K562 (cell line): ENCODE results near the gene EYA3. TPM values are rescaled to one million over a fixed set of nuclear protein-coding genes. Genes with fewer than 3 reads are reported as not detected.
A peak's percentile ranks its signal among the peaks of the same experiment; 100 is the strongest.

Experiments used
- ATAC-seq: fragments of 200-7000 bp; cut with Tn5 transposase; 3 replicates; pipeline ENCODE4 v1.9.1; 2020; ENCODE audit warnings: moderate library complexity
- BruUV-seq: library from RNA; stranded (reverse); fragments of 400-500 nt; replicated peaks from 2 replicates; lab custom pipeline; 2021; lab: Mats Ljungman, UMichigan
- CTCF ChIA-PET: fragments of 300-600 bp; formaldehyde crosslinking; extraction: SDS; loops from one replicate; lab custom pipeline; 2021; ENCODE audit warnings: low intra/inter-chr PET ratio; lab: Yijun Ruan, JAX
- POLR2A ChIA-PET: fragments of 300-600, 350-650 bp; sonication (Branson Sonifier 250); formaldehyde crosslinking; extraction: SDS; loops from one replicate; lab custom pipeline; 2021; ENCODE audit warnings: antibody characterized with exemption, inconsistent platforms; lab: Yijun Ruan, JAX
- DNase-seq, 4 experiments: peaks; one replicate each; pipeline versions ENCODE4 v3.0.0 to v3.0.0-alpha.2; 2011 to 2018; ENCODE audit warnings: low spot score in 3 of 4, mixed read lengths in 3 of 4; ENCODE audit errors: extremely low read depth in 1 of 4
- FAIRE-seq: peaks from 2 replicates; lab custom pipeline; 2011; peaks lifted over from hg19 to GRCh38; lab: Jason Lieb, UNC
- H2AFZ ChIP-seq: 2 replicates; pipeline ENCODE4 v1.6.0; 2011; ENCODE audit warnings: low read depth, low read length, control low read depth, inconsistent platforms
- H3K27ac ChIP-seq: fragments of 200-600 bp; 3 replicates; pipeline ENCODE4 v1.8.0; 2011; ENCODE audit warnings: low read depth, mild to moderate bottlenecking, control low read depth, inconsistent platforms, low read length, moderate library complexity, mixed read lengths; ENCODE audit errors: extremely low read depth
- H3K27me3 ChIP-seq, 2 experiments: fragments of 300-600 bp in 1 of 2; 2 replicates in 1 of 2; 3 replicates in 1 of 2; pipeline versions ENCODE4 v1.6.0 to v1.8.0; 2011; ENCODE audit warnings: inconsistent platforms in 2 of 2, low read length in 2 of 2, mild to moderate bottlenecking in 1 of 2, mixed read lengths in 1 of 2, moderate library complexity in 1 of 2; ENCODE audit not compliant: control insufficient read depth in 2 of 2, insufficient read depth in 2 of 2
- H3K36me3 ChIP-seq: fragments of 300-600 bp; 3 replicates; pipeline ENCODE4 v1.8.0; 2011; ENCODE audit warnings: mild to moderate bottlenecking, low read length, inconsistent platforms; ENCODE audit not compliant: control insufficient read depth, insufficient read depth
- H3K4me1 ChIP-seq, 2 experiments: fragments of 200-600 bp in 1 of 2; replicated peaks in 1 of 2; 2 replicates in 1 of 2; 3 replicates in 1 of 2; pipeline versions ENCODE4 v1.5.1 to v1.8.0; 2011; ENCODE audit warnings: inconsistent platforms in 2 of 2, low read length in 2 of 2, mild to moderate bottlenecking in 1 of 2, mixed read lengths in 1 of 2, moderate library complexity in 1 of 2; ENCODE audit not compliant: control insufficient read depth in 2 of 2, insufficient read depth in 2 of 2
- H3K4me2 ChIP-seq: 2 replicates; pipeline ENCODE4 v1.6.1; 2011; ENCODE audit warnings: low read length, control low read depth, inconsistent platforms, mixed read lengths; ENCODE audit not compliant: insufficient read depth
- H3K4me3 ChIP-seq: fragments of 200-600 bp; sonication (generic), shearing (Covaris generic); 2 replicates; pipeline ENCODE4 v1.5.1; 2016; ENCODE audit warnings: control low read depth, inconsistent platforms
- H3K79me2 ChIP-seq: fragments of 200-600 bp; 3 replicates; pipeline ENCODE4 v1.8.0; 2011; ENCODE audit warnings: low read length, inconsistent platforms; ENCODE audit not compliant: control insufficient read depth, insufficient read depth
- H3K9ac ChIP-seq, 2 experiments: 2 replicates each; pipeline versions ENCODE4 v1.6.0 to v1.6.1; 2011; ENCODE audit warnings: low read depth in 2 of 2, low read length in 2 of 2, control low read depth in 1 of 2, inconsistent platforms in 1 of 2, mild to moderate bottlenecking in 1 of 2, mixed read lengths in 1 of 2; ENCODE audit not compliant: insufficient read depth in 1 of 2
- H3K9me1 ChIP-seq: one replicate; pipeline ENCODE4 v1.6.0; 2011; ENCODE audit warnings: inconsistent platforms, mild to moderate bottlenecking, low read length, moderate library complexity; ENCODE audit not compliant: control insufficient read depth, insufficient read depth
- H3K9me3 ChIP-seq: replicated peaks from 2 replicates; pipeline ENCODE4 v1.5.1; 2011; ENCODE audit warnings: low read depth, low read length, inconsistent platforms; ENCODE audit not compliant: control insufficient read depth, insufficient read depth
- H4K20me1 ChIP-seq: replicated peaks from 2 replicates; pipeline ENCODE4 v1.6.1; 2011; ENCODE audit warnings: low read length, inconsistent platforms, mixed read lengths; ENCODE audit not compliant: control insufficient read depth, insufficient read depth
- CC2D1A ChIP-seq: fragments of 450-650 bp; IDR thresholded peaks from 2 replicates; pipeline ENCODE4 v1.6.1; 2017; ENCODE audit warnings: mild to moderate bottlenecking
- ETV6 ChIP-seq, 3 experiments: fragments of 150-350 bp in 1 of 3; sonication (generic) in 1 of 3; formaldehyde crosslinking in 1 of 3; IDR thresholded peaks; 2 replicates each; pipeline versions ENCODE4 v1.6.1 to v1.8.0; 2014 to 2022; ENCODE audit warnings: borderline replicate concordance in 2 of 3, low read depth in 2 of 3, antibody characterized with exemption in 1 of 3, low read length in 1 of 3, mild to moderate bottlenecking in 1 of 3, missing genetic modification reagents in 1 of 3
- EZH2 ChIP-seq: IDR thresholded peaks from 2 replicates; pipeline ENCODE4 v1.6.1; 2012; ENCODE audit warnings: low read depth, mild to moderate bottlenecking, inconsistent platforms, low read length, borderline replicate concordance
- FOXA1 ChIP-seq: fragments of 450-650 bp; IDR thresholded peaks from 2 replicates; pipeline ENCODE4 v1.6.1; 2016; ENCODE audit warnings: mild to moderate bottlenecking, borderline replicate concordance
- FOXA3 ChIP-seq, 2 experiments: fragments of 450-650 bp in 1 of 2; sonication (generic) in 1 of 2; formaldehyde crosslinking; IDR thresholded peaks in 1 of 2; conservative IDR thresholded peaks in 1 of 2; 2 replicates each; pipeline versions ENCODE4 v1.4.0 to v1.8.0; 2020 to 2022; ENCODE audit warnings: mild to moderate bottlenecking in 2 of 2, missing genetic modification reagents in 1 of 2
- GABPA ChIP-seq: fragments of 200-800 bp; sonication (Bioruptor generic); conservative IDR thresholded peaks from 2 replicates; pipeline ENCODE4 v1.6.1; 2016; ENCODE audit warnings: low read depth, missing genetic modification characterization, missing compliant biosample characterization
- MTA1 ChIP-seq: fragments of 450-650 bp; IDR thresholded peaks from 2 replicates; pipeline ENCODE4 v1.6.1; 2017; ENCODE audit warnings: borderline replicate concordance
- MYNN ChIP-seq, 2 experiments: sonication (generic); formaldehyde crosslinking in 1 of 2; IDR thresholded peaks; 2 replicates each; pipeline versions ENCODE4 v1.5.0 to v1.6.1; 2016 to 2020; ENCODE audit warnings: antibody characterized with exemption in 1 of 2, missing genetic modification reagents in 1 of 2
- SAFB ChIP-seq: fragments of 200-400 bp; formaldehyde crosslinking; IDR thresholded peaks from 2 replicates; pipeline ENCODE4 v1.6.1; 2017; ENCODE audit warnings: low read depth, low read length, borderline replicate concordance
- TBL1XR1 ChIP-seq, 2 experiments: IDR thresholded peaks; 2 replicates each; pipeline ENCODE4 v1.6.1; 2012; ENCODE audit warnings: improper control_type of control experiment in 2 of 2, low read length in 2 of 2, mild to moderate bottlenecking in 1 of 2
- WGBS: fragments of 100-300 bp; shearing (Covaris generic); methylation state at CpG from one replicate; pipeline ENCODE4 v1.1.6; 2016; ENCODE audit warnings: low coverage, mixed read lengths; ENCODE audit not compliant: insufficient coverage; ENCODE audit errors: missing lambda C conversion rate; 5-methylcytosine and 5-hydroxymethylcytosine counted together
- in situ Hi-C: fragments of 300-500 bp; cut with MboI; formaldehyde crosslinking; loops from 4 replicates; pipeline ENCODE4 v1.15.0; 2018; ENCODE audit warnings: inconsistent platforms, mixed read lengths
- intact Hi-C: fragments of 100-400 bp; cut with micrococcal nuclease; formaldehyde crosslinking; loops from 2 replicates; pipeline ENCODE4 v1.14.2; 2022
- polyA plus RNA-seq, 8 experiments: library from polyadenylated mRNA; depleted of rRNA in 4 of 8; stranded (reverse) in 5 of 8; unstranded in 3 of 8; fragments of >200 nt; fragmentation: Nextera tagmentation in 2 of 8; fragmentation: Illumina TruSeq in 1 of 8; extraction: Ambion mirVana in 2 of 8; extraction: Trizol in 1 of 8; gene quantifications; 2 replicates each; pipeline versions ENCODE4 v1.2.1 to v1.2.3, GENCODE V29; 2011 to 2014; ENCODE audit warnings: inconsistent platforms in 1 of 8, missing spikeins in 1 of 8
- total RNA-seq, 7 experiments: library from RNA; depleted of rRNA in 6 of 7; stranded (reverse); fragments of >200 nt in 6 of 7; fragmentation: Illumina TruSeq in 2 of 7; extraction: Trizol in 2 of 7; gene quantifications; 2 replicates each; pipeline versions ENCODE4 v1.2.1 to v1.2.3, GENCODE V29; 2011 to 2021; ENCODE audit warnings: low replicate concordance in 1 of 7
- TF ChIP-seq, protein P1 (sequence below), 2 experiments: fragments of 450-650 bp in 1 of 2; sonication (generic) in 1 of 2; formaldehyde crosslinking in 1 of 2; IDR thresholded peaks; 2 replicates each; pipeline versions ENCODE4 v1.7.1 to v1.9.0; 2016 to 2022; ENCODE audit warnings: inconsistent platforms in 1 of 2, mild to moderate bottlenecking in 1 of 2, missing genetic modification reagents in 1 of 2
- TF ChIP-seq, protein P2 (sequence below): sonication (generic); formaldehyde crosslinking; IDR thresholded peaks from 2 replicates; pipeline ENCODE4 v1.8.0; 2022; ENCODE audit warnings: mild to moderate bottlenecking, missing genetic modification reagents

Gene EYA3
- total and polyA plus RNA-seq, 9 of the 15 experiments (the other 6 are each of a cell fraction or from before 2014, with no cell fraction given): 21.7 to 64.0 (median 43.6) TPM

DNA sequence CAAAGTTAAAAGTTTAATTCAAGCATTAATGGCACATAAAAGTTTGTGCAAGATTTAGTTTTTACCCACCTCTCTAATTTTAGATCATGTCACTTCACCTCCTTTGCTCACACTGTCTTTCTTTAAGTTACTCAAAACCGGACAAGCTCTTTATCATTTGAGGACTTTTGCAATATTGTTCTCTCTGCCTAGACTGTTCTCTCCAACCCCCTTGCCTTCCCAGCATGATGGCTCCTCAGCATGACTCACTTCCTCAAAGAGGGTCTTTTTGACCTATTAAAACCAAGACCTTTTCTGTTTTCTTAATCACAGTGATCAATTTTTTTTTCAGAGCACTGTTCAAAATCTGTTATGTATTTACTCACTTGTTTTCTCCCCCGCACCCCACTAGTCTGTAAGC lies 67.3 kb downstream of the EYA3 start:
- in situ Hi-C loops: no loop called here
- H3K4me1 ChIP-seq: 0 out of 5 replicates have a peak, but pooled peaks cover 0 to 2% of the 10 kb centered on the region in 2 experiments
- H3K4me3 ChIP-seq: no peak overlapping the region
- H3K9ac ChIP-seq: no peak overlapping the region
- H4K20me1 ChIP-seq: no peaks in the 10 kb centered on the region
- POLR2A ChIA-PET: no interaction called here
- H3K4me2 ChIP-seq: no peak overlapping the region
- 0 out of 3 replicates have a peak, but pooled peaks cover 2% of the 10 kb centered on the region for H3K79me2 ChIP-seq
- no TSS peak for BruUV-seq
- no peak overlapping the region for H2AFZ ChIP-seq
- no peak for ATAC-seq
- no peak for DNase-seq
- CTCF ChIA-PET: no interaction called here
- H3K27me3 ChIP-seq: no peaks in the 10 kb centered on the region
- H3K9me1 ChIP-seq: no peaks in the 10 kb centered on the region
- 61% methylated on average over 2 of the region's 2 CpGs for WGBS
- H3K36me3 ChIP-seq: peaks cover 55% of the 10 kb centered on the region
- intact Hi-C loops: no loop called here
- no peaks in the 10 kb centered on the region for H3K9me3 ChIP-seq
- 0 out of 3 replicates have a peak overlapping the region, but pooled peaks have one; percentile 4 for H3K27ac ChIP-seq
- FAIRE-seq: no peak
- TF ChIP-seq TBL1XR1 (IDR thresholded peaks at IDR 0.05; ENCODE audit: low read length in 2 of 2) (no peak), ETV6 (IDR thresholded peaks at IDR 0.05; ENCODE audit: borderline replicate concordance in 1 of 2, low read depth in 2 of 2, low read length in 1 of 2) (no peak), ETV6 (CRISPR knock-in tag; IDR thresholded peaks at IDR 0.05; ENCODE audit: borderline replicate concordance) (no peak), SAFB (no peak), FOXA3 (CRISPR knock-in tag; conservative IDR thresholded peaks at IDR 0.05 in 1 of 2, IDR thresholded peaks at IDR 0.05 in 1 of 2) (no peak), EZH2 (no peak), MYNN (IDR thresholded peaks at IDR 0.05) (no peak), MYNN (CRISPR knock-in tag; IDR thresholded peaks at IDR 0.05) (no peak), CC2D1A (no peak), MTA1 (no peak), FOXA1 (no peak), GABPA (no peak)
- TF ChIP-seq, protein P1, sequence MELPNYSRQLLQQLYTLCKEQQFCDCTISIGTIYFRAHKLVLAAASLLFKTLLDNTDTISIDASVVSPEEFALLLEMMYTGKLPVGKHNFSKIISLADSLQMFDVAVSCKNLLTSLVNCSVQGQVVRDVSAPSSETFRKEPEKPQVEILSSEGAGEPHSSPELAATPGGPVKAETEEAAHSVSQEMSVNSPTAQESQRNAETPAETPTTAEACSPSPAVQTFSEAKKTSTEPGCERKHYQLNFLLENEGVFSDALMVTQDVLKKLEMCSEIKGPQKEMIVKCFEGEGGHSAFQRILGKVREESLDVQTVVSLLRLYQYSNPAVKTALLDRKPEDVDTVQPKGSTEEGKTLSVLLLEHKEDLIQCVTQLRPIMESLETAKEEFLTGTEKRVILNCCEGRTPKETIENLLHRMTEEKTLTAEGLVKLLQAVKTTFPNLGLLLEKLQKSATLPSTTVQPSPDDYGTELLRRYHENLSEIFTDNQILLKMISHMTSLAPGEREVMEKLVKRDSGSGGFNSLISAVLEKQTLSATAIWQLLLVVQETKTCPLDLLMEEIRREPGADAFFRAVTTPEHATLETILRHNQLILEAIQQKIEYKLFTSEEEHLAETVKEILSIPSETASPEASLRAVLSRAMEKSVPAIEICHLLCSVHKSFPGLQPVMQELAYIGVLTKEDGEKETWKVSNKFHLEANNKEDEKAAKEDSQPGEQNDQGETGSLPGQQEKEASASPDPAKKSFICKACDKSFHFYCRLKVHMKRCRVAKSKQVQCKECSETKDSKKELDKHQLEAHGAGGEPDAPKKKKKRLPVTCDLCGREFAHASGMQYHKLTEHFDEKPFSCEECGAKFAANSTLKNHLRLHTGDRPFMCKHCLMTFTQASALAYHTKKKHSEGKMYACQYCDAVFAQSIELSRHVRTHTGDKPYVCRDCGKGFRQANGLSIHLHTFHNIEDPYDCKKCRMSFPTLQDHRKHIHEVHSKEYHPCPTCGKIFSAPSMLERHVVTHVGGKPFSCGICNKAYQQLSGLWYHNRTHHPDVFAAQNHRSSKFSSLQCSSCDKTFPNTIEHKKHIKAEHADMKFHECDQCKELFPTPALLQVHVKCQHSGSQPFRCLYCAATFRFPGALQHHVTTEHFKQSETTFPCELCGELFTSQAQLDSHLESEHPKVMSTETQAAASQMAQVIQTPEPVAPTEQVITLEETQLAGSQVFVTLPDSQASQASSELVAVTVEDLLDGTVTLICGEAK (IDR thresholded peaks at IDR 0.05): no peak
- TF ChIP-seq, protein P1 (CRISPR knock-in tag; IDR thresholded peaks at IDR 0.05): no peak
- TF ChIP-seq, protein P2, sequence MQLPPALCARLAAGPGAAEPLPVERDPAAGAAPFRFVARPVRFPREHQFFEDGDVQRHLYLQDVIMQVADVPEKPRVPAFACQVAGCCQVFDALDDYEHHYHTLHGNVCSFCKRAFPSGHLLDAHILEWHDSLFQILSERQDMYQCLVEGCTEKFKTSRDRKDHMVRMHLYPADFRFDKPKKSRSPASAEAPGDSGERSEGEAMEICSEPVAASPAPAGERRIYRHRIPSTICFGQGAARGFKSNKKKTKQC: no peak
